ENCODE measurements around the gene PLEKHH2. TPM values are rescaled to one million over a fixed set of nuclear protein-coding genes. Genes with fewer than 3 reads are reported as not detected.

PLEKHH2 gene
- total RNA-seq, 1 experiment from 2014 or later, result 3.1 TPM

DNA sequence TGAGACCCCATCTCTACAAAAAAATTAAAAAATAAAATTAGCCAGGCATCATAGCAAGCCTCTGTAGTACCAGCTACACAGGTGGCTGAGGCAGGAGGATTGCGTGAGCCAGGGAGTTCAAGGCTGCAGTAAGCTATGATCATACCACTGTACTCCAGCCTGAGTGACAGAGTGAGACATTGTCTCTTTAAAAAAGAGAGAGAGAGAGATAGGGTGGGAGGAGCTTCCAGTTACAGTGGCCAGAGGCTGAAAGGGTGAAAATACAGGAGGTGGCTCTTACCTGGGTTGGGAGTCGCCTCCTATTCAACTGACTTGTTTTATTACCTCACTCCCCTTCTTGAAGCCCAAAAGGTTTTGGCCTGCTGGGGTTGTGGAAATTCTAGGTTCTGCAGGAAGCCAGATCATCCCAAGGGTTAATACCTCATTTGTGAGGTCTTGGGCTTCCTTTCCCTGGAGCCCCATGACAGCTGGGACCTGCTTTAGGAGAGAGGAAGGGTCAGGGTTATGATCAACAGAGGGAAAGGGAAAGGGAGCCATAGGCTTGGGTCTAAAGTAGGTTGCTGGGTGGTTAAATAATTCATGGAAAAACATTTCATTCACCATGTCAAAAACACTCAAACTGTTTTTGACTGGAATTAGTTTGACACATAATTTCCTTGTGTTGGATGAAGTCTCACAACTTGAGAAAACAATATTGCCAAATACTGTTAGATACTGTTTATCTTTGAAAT lies 154.1 kb downstream of the PLEKHH2 start:
- Histone ChIP-seq H4K91ac (ENCODE audit: insufficient read length, low read depth, low read length) (no peak overlapping the region), H3K79me1 (ENCODE audit: insufficient read depth, low read depth, low read length, poor library complexity, severe bottlenecking) (no peaks in the 10 kb centered on the region), H3T11ph (ENCODE audit: low read length) (no peak overlapping the region), H4K5ac (ENCODE audit: insufficient read length, low read depth, low read length) (no peak overlapping the region), H4K20me1 (ENCODE audit: control insufficient read depth, insufficient read depth, insufficient read length) (no peaks in the 10 kb centered on the region), H3K4ac (ENCODE audit: low read depth, low read length) (no peak overlapping the region), H3K23ac (ENCODE audit: insufficient read length, low read depth, low read length) (no peak overlapping the region), H3K27ac (ENCODE audit: insufficient read length, low read depth, low read length) (no peak overlapping the region), H3K9ac (ENCODE audit: extremely low read depth, insufficient read length, low read length) (no peak overlapping the region), H3K23me2 (ENCODE audit: insufficient read length, low read depth, low read length, poor library complexity, severe bottlenecking) (no peaks in the 10 kb centered on the region), H2AK5ac (ENCODE audit: insufficient read length, low read length) (no peak overlapping the region), H3K4me1 (ENCODE audit: insufficient read depth, low read length) (no peaks in the 10 kb centered on the region), H2BK20ac (ENCODE audit: low read depth, low read length, poor library complexity, severe bottlenecking) (no peak overlapping the region), H3K4me2 (ENCODE audit: insufficient read depth, insufficient read length, low read length) (no peak overlapping the region), H2BK120ac (ENCODE audit: low read depth, low read length, poor library complexity, severe bottlenecking) (no peak overlapping the region), H3K56ac (ENCODE audit: insufficient read length, low read depth, low read length) (no peak overlapping the region), H3K14ac (ENCODE audit: insufficient read depth, low read length) (no peak overlapping the region), H2BK15ac (ENCODE audit: low read depth, low read length) (no peak overlapping the region), H3K18ac (ENCODE audit: insufficient read length, low read depth, low read length) (no peak overlapping the region), H2BK12ac (ENCODE audit: insufficient read length, low read depth, low read length) (no peak overlapping the region), H4K8ac (replicated peaks; ENCODE audit: insufficient read length, low read depth, low read length) (no peak overlapping the region), H3K9me3 (ENCODE audit: control insufficient read depth, low read depth, low read length) (no peaks in the 10 kb centered on the region), H2BK5ac (ENCODE audit: insufficient read length, low read length) (no peak overlapping the region), H3K79me2 (ENCODE audit: insufficient read depth, low read length) (no peaks in the 10 kb centered on the region), H3K27me3 (ENCODE audit: insufficient read depth, low read length) (no peaks in the 10 kb centered on the region), H2AFZ (ENCODE audit: low read length) (no peak overlapping the region)
- TF ChIP-seq, protein P1, sequence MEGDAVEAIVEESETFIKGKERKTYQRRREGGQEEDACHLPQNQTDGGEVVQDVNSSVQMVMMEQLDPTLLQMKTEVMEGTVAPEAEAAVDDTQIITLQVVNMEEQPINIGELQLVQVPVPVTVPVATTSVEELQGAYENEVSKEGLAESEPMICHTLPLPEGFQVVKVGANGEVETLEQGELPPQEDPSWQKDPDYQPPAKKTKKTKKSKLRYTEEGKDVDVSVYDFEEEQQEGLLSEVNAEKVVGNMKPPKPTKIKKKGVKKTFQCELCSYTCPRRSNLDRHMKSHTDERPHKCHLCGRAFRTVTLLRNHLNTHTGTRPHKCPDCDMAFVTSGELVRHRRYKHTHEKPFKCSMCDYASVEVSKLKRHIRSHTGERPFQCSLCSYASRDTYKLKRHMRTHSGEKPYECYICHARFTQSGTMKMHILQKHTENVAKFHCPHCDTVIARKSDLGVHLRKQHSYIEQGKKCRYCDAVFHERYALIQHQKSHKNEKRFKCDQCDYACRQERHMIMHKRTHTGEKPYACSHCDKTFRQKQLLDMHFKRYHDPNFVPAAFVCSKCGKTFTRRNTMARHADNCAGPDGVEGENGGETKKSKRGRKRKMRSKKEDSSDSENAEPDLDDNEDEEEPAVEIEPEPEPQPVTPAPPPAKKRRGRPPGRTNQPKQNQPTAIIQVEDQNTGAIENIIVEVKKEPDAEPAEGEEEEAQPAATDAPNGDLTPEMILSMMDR (conservative IDR thresholded peaks at IDR 0.05), result no peak
- Mint-ChIP-seq H3K36me3 (ENCODE audit: insufficient read depth in 1 of 3, low read depth in 3 of 3) (no peaks in the 10 kb centered on the region), H3K27me3 (ENCODE audit: low read depth) (no peaks in the 10 kb centered on the region), H3K9me3 (no peaks in the 10 kb centered on the region), H3K27ac (peak overlapping the region in 1 of 3 experiments; percentile 90; a peak in 2 of 7 replicates), H3K4me1 (no peaks in the 10 kb centered on the region), H3K4me3 (no peak overlapping the region)
- no peak for DNase-seq
- no CpG with 5 or more reads among the region's 2 CpGs for WGBS (ENCODE audit: extremely low coverage, insufficient read length, low lambda C conversion rate)

All from H9 (cell line).